Stimulated activated CD8-positive, alpha-beta memory T cell treated with anti-CD3 and anti-CD28 coated beads, Interleukin-15, amount 100 ng/mL, for 4 hours (primary cell): ENCODE data around the gene ARHGEF2.

Experiments
- DNase-seq, 2 donors: peaks; one replicate each; pipeline ENCODE4 v3.0.0-alpha.2; 2020; ENCODE audit warnings: low read depth in 2 of 2

ARHGEF2 gene

DNA sequence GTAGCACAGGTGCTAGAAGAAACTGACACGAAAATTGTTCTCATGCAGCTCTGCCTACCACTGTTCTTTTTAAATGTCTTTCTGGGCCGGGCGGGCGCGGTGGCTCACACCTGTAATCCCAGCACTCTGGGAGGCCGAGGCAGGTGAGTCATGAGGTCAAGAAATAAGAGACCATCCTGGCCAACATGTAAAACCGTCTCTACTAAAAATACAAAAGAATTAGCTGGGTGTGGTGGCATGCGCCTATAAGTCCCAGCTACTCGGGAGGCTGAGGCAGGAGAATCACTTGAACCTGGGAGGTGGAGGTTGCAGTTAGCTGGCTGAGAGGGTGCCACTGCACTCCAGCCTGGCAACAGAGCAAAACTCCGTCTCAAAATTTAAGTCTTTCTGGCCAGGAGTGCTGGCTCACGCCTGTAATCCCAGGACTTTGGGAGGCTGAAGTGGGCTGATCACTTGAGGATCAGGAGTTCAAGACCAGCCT lies 66.3 kb downstream of the ARHGEF2 start:
- no peak for DNase-seq

DNA sequence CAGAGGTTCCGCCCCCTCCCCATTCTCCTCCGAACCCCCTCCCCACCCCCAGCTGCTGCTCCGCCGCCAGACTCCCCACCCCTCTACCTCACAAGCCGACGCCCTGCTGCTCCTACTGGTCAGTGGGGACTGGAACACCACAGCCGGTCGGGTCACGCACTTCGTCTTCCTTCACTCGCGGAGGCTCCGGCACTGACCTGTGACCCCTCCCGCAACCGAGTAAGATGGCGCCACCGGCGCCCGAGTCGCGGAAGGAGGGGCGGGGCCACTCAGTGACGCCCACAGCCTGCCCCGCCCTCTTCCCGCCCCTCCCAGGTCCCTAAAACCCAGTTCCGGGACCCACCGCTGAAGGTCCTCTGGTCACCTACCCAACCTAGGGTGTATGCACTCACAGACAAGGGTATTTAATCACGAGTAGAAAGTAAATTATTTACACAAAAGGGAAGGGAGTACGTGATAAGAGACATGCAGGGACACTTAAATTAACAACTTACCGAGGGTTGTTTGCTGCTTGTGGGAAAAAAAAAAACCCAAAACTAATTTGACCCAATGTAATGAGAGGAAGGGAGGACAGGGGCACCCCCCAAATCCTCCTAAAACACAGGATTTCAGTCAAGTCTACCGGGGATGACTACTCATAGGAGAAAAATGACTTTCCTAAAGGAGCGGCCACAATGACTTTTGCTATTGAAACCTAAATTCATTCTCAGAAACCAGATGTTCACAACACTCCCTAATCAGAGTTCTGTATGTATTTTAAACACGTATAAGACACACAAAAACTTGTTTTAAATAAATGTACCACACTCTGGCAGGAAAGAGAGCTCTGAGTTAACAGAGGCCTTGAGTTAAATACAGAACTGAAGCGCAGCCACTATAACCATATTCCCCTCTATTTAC lies 66.9 kb downstream of the ARHGEF2 start, which contains the start of gene RIT1:
Gene RIT1 (minus strand): TSS at position 194 of the 900 bp plus-strand sequence. CDS start 588 bp downstream, outside the sequence.
- DNase-seq, result peak; percentile 67 to 70

DNA sequence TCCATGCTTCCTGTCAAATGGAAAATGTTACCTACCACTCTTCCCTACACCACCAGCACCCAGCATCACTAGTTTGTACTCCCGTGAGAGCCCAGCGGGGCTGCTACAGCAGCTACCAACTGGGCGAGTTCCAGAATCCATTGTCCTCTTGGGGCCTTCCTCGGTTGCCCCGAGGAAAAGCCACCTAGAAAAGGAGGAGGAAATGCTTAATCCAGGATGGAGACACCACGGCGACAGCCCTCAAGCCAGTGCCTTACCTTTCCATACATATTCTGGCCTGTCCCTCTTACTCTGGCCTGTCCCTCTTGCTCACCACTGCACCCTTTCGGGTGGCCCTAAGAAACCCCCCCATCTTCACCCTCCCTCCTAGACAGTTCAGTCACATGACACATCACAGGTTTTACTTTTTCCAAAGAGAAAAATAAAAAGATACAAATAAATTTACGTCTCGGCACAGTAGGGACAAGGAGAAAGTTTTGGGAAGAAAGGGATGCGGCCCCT lies 67.7 kb downstream of the ARHGEF2 start:
- DNase-seq, result no peak

DNA sequence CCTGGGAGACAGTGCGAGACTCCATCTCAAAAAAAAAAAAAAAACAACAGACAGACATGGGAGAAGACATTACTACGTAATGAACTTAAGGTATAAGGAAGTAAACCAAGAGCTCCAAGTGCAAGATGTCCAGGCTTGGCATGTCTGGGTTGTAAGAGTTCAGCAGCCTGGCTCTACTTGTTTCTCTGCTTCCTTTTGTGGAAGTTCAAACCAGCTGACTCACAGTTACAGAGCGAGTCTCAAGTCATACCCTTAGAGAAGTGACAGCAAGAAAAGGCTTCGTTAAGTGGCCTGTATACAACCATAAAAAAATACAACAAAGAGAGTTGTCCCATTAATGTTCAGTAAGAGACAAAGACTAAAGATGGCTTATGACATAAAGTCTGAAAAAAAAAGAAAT lies 68.5 kb downstream of the ARHGEF2 start:
- DNase-seq, result no peak

DNA sequence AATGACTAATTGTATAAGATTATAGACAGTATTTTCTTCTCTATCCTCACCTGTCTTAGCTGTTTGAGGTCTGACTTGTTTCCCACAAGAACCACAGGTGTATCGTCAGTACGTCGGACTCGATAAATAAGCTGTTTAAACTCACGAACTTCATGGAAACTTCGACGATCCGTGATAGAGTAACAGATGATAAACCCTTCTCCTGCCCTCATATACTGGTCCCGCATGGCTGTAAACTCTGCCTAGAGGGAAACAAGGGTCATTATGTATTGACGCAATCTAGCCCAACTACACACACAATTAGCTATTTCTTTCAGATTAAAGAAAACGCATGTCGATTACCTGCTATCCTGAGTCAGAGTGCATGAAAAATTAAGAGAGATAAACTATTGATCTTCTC lies 74.1 kb downstream of the ARHGEF2 start:
- DNase-seq, result no peak

DNA sequence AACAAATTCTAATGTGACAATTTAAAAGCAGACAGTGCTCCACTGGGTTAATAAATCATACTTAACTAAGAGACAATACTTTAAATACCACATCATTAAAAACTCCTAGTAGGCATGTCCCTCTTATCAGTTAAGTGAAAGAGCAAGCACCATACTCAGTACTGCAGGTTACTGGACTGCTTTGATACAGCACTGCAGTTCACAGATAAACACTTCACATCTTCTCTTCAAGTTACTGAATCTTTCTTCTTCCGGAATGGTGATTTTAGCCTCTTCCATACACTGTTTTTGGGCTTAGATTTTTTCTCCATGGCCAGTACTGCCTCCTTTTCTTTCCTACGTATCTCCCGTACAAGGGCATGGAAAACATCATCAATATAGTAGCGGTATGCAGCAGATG lies 78.2 kb downstream of the ARHGEF2 start:
- no peak for DNase-seq

DNA sequence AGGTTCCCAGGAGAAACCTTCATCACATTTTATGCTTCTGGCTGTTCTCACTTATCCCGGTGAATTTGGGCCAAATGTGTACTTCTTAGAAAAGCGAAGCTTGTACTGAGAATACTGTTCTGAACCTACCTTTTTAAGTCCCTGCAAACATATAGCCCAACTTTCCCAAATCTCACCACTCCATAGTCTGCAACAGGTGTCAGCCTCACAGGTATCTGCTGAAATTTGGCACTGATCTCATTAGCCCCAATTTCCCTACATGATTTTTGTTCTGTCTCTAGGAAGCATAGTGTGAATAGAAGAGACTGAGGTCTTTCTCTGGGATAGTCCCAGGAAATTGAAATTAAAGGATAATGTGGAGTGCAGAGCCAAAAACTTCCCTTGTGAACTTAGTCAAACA lies 78.7 kb downstream of the ARHGEF2 start:
- no peak for DNase-seq

DNA sequence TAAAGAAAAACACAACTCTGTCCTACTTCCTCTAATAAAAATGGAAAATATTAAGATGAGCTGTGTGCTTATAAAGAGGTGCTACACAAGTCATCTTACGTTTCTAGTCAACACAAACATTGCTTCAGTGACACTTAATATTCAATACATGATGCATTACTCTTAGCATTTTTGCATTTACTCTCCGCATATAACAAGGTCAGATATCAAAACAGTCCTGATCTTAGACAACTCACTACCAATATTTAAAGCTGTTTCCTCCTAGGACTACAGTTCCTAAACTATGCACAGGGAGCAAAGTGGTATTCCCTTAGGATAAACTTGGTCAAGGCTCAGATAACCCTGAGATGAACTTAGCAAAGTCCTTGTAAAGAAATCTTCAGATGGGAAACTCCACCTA lies 79.5 kb downstream of the ARHGEF2 start:
- no peak for DNase-seq

DNA sequence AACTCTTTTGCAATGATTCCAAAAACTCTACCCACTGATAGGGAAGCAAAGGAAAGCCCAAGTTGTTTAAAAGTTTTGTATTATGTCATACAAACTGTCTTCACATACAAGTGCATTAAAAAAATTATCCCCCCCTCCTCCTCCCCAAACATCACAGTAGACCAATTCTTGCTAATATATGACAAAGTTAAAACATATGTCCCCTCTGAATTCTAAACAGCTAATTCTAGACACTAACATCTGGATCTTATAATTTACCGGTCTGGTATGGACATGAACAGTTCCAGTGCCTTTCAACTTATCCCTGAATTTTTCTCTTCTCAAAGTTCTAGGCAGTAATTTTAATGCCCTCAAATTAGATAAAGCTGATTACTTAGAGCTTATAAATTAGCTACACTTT lies 80.6 kb downstream of the ARHGEF2 start:
- DNase-seq, result no peak
